GM18505 (cell line): ENCODE measurements around the gene DHRS9.

Experiments used
- ATAC-seq: cut with Tn5 transposase; IDR thresholded peaks from one replicate; pipeline ENCODE4 v1.9.1; 2021; ENCODE audit not compliant: unreplicated experiment
- POLR2A ChIP-seq: IDR thresholded peaks from 4 replicates; pipeline ENCODE4 v1.6.1; 2011; ENCODE audit warnings: borderline replicate concordance; ENCODE audit not compliant: insufficient read depth, insufficient read length; ENCODE audit errors: extremely low read depth

Gene DHRS9

DNA sequence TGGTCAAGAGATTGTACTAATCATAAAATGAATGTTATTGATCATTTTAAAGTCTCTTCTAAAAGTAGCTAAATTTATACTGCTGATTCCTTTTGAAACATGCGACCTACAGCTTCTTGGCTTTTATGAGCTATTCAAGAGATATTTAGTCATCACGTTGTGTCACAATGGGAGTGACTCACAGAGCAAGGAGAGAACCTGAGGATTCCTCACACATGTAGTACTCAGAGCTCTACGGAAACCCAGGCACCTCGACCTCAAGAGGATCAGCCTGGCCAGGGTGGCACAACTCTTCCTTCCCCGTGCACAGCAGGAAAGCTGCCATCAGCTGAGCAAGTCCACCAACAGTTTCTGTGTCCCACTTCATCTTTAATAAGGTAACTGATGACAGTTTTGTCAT is at the start of gene DHRS9:
DHRS9 (plus strand) TSS at position 223 of the 400 bp plus-strand sequence. CDS start 12,019 bp downstream, outside the sequence.
- no peak for ATAC-seq
- TF ChIP-seq POLR2A = no peak

DNA sequence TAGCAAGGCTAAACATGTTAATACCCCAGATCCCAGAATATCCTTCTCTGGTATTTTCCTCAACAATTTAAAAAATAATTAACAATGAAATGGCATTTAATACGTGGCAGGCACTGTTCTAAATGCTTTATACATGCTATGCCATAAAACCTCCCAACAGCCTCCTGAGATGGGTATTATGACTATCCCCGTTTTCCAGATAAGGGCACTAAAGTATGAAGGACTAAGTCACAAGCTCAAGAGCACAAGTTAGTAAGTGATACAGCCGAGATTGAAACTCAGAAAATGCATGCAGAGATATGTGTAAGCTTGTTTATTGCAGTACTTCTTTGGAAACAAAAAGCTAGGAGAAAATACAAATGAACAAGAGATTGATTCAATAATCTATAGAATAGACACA is 46.2 kb upstream of the DHRS9 start:
- ATAC-seq = no peak
- no peak for TF ChIP-seq POLR2A

DNA sequence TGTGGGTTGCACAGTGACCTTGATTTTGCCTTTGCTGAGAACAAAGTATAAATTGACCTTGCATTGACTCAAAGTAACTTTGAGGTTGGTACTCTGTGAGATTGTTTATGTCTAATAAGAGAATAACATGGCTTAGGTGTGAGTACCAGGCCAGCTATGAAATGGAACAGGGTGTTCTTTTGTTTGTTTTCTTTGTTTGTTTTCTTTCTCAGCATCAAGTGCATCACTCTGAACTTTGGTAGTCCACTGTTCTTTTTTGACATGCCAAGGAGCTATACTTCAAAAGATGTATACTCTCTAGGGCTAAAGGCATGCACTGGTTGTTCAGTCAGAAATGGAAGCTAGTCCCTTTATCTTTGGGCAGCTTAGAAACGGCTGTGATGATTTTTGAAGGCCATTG is 43.3 kb upstream of the DHRS9 start:
- ATAC-seq = no peak
- no peak for TF ChIP-seq POLR2A

DNA sequence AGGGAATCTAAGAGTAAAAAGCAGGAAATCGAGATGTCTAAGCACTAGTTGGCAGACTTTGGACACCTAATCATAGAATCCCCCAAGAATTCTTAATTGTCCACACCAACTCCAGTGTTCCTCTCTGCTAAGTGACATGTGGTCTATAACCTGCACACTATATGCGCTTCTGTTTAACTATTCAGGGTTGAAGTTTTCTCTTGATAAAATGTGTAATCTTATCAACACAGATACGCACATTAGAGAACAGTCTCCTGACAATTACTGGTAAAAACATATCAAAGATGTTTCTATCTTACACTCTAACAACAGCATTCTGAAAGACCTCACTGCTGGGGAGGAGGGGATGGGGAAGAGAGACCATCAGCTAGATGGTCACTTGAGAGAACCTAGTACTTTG is 42.1 kb upstream of the DHRS9 start:
- ATAC-seq = no peak

DNA sequence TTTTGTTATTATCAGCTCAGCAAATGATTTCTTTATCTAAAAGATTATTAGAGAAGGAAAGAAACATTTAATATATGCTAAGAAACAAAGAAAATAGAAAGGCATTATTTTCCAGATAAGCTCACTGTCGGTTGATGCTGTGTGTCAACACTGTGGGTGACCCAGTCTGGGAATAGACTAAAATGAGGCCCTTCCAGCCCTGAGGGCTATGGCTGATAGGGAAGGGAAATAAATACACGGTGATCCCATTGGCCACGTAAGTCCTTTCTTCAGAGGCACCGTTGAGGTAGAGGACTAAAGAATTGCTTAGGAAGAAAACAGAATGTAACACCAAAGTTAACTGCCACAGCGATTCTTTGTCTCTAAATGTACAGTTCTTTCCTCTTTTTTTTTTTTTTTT is 40.0 kb upstream of the DHRS9 start:
- no peak for ATAC-seq
- TF ChIP-seq POLR2A = no peak

More for the DNA sequence above, 42.1 kb upstream of the DHRS9 start:
- TF ChIP-seq POLR2A = no peak

DNA sequence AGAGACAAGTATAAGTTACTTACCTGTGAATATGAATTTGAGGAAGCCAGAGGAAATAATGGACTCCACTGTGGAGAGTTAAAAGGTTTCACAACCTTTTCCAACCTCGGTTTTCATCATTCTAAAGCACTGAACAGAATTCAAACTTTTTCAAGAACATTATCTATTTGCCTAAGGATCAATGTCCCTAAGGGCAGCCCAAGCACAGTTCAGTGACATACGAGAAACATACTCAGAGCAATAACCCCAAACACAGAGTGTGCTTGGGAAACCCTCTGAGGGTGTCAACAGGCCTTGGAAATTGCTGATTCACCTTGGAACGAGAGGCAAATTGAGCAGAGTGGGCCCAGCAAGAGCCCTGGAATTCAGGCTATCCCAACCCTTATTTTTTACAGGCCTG is 38.2 kb upstream of the DHRS9 start, which contains the start of gene ABCB11:
ABCB11 (minus strand) TSS at position 123 of the 400 bp plus-strand sequence. CDS start 13,199 bp downstream, outside the sequence.
- no peak for TF ChIP-seq POLR2A
- ATAC-seq = no peak

DNA sequence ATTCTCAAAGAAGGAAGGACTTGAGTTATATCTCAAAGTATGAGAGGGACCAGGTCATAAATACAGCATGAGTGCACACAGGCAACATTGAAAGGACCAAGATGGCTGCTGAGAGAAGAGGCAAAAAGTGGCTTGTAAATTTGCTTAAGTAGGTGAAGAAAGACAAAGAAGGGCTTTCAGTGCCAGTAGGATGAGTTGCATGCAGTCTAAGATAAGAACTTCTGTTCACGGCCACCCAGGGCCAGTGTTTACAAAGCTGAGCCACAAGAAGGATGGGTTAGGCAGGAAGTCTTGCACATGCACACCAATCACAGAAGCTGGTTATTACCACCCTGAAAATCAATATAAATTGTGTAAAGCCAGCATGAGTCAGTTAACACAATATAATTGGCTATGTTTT is 35.1 kb upstream of the DHRS9 start:
- ATAC-seq = no peak
- no peak for TF ChIP-seq POLR2A

DNA sequence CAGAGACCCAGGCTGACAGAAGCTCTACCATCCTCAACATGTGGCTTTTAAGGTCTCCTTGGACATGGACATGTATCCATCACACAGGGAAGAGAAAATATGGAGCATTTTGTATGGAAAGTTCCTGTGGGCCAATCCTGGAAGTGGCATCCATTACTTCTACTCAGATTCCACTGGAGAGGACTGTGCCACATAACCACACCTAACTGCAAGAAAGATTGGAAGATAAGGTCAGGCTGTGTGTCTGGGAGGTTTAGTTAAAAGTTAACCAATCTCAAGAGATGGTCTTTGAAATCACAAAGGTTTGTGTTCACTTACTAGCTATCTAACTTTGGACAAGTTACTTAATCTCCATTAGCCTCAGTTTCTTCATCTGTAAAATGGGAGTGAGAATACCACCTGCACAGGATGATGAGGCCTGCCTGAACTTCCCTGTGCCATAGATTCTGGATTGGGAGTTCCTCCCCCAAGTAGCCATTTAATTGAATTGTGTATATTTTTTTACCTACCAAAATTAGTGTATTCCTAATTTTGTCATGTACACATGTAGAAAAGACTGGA is 34.3 kb upstream of the DHRS9 start:
- ATAC-seq = no peak
- TF ChIP-seq POLR2A = no peak

DNA sequence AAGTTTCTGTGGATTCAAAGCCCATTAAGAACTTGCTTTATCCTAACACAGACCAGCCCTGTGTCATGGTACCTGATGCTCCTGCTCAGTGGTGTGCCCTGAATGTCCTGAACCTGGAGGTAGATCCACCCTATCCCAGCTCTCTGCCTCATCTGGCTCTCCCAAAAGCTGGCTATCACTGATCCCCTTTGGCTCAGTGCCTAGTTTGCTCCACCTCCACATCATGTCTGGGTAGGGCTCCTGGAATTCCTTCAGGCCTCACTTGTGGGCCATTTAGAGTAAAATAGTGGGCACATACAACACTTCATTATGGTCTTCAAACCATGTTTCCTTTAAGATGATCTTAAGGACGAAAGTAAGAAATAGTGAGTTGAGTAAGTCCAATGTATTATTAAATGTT is 33.5 kb upstream of the DHRS9 start:
- TF ChIP-seq POLR2A = no peak
- no peak for ATAC-seq

DNA sequence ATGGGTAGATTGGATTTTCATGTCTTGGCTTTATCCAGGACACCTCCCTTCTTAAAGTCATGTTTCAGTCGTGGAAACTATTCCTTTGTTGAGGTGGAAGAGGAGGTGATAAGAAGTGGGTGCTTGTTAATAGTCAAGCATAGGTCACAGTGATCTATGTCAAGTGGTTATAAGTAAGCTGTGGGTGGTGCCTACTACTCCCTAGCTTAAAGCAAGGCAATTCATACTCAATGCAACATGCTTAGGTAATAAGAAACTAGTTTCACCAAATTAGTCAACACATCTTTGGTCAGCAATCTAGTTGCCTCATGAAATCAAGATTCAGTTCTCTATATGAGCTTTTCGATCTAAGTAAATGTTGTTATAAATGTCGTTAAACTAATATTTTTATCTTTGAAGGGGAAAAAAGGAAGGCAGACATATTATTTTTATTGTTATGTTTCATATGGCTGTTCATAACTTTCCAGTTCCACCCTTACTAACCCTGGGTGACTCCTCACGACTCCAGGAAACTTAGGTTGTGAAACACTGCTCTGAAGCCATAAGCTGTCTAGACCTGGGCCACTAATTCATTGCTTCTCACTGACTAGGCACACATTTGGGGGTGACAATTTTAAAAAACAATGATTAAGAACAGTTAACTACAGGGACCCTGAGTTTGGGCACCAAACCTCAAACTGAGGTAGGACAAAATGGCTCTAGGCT is 32.5 kb upstream of the DHRS9 start:
- peak; percentile 50 for ATAC-seq
- TF ChIP-seq POLR2A = no peak

DNA sequence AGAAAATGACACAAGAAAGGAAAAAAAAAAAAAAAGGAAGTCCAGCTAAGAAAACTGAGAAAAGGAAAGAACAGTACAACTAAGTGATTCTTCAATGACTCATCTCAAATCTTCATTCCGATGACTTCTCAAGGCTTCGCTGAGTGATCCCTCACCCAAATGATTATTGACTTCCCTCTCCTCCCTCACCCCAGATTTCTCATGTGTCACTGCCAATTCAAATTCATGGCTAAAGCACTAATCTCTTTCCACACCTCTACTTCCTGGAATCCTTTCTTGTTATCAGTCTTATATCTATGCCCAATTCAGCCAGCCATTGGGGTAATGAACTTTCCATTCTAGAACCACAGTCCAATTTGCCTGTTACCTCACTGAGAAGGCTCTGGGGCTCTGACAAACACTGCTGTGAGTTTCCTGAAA is 31.0 kb upstream of the DHRS9 start:
- no peak for TF ChIP-seq POLR2A
- peak; percentile 64 for ATAC-seq

DNA sequence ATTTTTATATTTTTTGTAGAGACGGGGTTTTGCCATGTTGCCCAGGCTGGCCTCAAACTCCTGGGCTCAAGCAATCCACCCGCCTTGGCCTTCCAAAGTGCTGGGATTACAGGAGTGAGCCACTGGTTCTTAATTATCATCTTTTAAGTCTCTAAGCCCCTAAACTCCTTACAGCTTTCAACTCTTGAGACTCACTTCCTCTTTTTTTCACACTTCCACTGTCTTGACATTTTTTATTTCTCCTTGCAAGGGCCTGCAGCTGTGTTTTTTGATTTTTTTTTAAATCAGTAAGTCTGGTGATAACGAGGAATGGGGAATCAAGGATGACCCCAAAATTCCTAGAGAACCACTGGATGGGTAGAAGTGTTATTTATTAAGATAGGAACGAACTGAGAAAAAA is 29.7 kb upstream of the DHRS9 start:
- no peak for TF ChIP-seq POLR2A
- no peak for ATAC-seq

DNA sequence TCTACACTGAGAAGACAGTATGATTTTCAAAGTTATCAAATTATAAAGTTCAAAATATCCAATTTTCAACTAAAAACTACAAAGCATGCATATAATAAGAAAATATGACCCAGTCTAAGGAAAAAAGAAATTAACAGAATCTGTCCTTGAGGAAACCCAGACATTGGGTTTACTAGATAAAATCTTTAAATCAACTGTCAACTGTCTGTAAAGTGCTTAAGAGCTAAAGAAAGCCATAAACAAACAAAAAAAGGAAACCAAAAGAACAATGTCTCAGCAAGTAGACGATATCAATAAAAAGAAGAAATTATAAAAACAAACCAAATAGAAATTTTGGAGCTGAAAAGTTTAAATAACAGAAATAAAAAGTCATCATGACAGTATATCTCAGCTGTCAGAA is 27.8 kb upstream of the DHRS9 start:
- ATAC-seq = no peak
- no peak for TF ChIP-seq POLR2A

DNA sequence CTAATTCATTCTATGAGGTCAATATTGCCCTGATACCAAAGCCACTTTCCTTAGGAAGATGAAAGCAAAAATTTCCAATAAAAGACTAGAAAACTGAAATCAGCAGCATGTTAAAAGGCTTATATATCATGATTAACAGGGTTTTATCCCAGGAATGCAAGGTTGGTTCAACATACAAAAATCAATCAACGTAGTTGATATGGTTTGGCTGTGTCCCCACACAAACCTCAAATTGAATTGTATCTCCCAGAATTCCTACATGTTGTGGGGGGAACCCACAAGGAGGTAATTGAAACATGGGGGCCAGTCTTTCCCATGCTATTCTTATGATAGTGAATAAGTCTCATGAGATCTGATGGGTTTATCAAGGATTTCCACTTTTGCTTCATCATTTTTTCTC is 26.5 kb upstream of the DHRS9 start:
- TF ChIP-seq POLR2A = no peak
- no peak for ATAC-seq
